HEK293 (cell line): ENCODE data around the gene PATE3.

Source experiments
- CTCF ChIA-PET: fragments of 350-600 bp; formaldehyde crosslinking; extraction: SDS; loops from one replicate; lab custom pipeline; 2021; ENCODE audit warnings: antibody characterized with exemption; lab: Yijun Ruan, JAX
- POLR2A ChIA-PET: fragments of 300-600 bp; formaldehyde crosslinking; extraction: SDS; loops from one replicate; lab custom pipeline; 2020; ENCODE audit warnings: antibody characterized with exemption, inconsistent platforms; lab: Yijun Ruan, JAX
- H3K27ac ChIP-seq: fragments of 200-500 bp; sonication (Bioruptor generic); 2 replicates; pipeline ENCODE4 v1.5.1; 2014; ENCODE audit warnings: low read depth, low read length, control low read depth, inconsistent platforms; ENCODE audit errors: extremely low read depth
- H3K36me3 ChIP-seq, 2 experiments: fragments of 200-500 bp in 1 of 2; sonication (Bioruptor generic) in 1 of 2; 1 replicate in 1 of 2; 2 replicates in 1 of 2; pipeline ENCODE4 v1.5.1; 2014 to 2017; ENCODE audit warnings: inconsistent platforms in 2 of 2, low read length in 2 of 2; ENCODE audit not compliant: control insufficient read depth in 2 of 2, insufficient read depth in 1 of 2
- H3K4me1 ChIP-seq: fragments of 200-500 bp; sonication (Bioruptor generic); 2 replicates; pipeline ENCODE4 v1.5.1; 2014; ENCODE audit warnings: mild to moderate bottlenecking, low read length, inconsistent platforms; ENCODE audit not compliant: control insufficient read depth, insufficient read depth
- H3K4me3 ChIP-seq: 2 replicates; pipeline ENCODE4 v1.5.1; 2011; ENCODE audit warnings: low read depth, mild to moderate bottlenecking, control low read depth, low read length, moderate library complexity
- H3K9me3 ChIP-seq: fragments of 200-500 bp; sonication (Bioruptor generic); 2 replicates; pipeline ENCODE4 v1.5.1; 2014; ENCODE audit warnings: low read depth, low read length, inconsistent platforms; ENCODE audit not compliant: control insufficient read depth, insufficient read depth
- EGR2 ChIP-seq: fragments of 450-650 bp; formaldehyde crosslinking; IDR thresholded peaks from 2 replicates; pipeline ENCODE4 v1.5.1; 2016; ENCODE audit warnings: low read depth, missing biosample characterization, missing genetic modification characterization
- HOXC10 ChIP-seq: sonication (generic); formaldehyde crosslinking; IDR thresholded peaks from 2 replicates; pipeline ENCODE4 v1.8.1; 2023; ENCODE audit warnings: mild to moderate bottlenecking, missing genetic modification reagents
- KLF8 ChIP-seq: fragments of 450-650 bp; formaldehyde crosslinking; IDR thresholded peaks from 2 replicates; pipeline ENCODE4 v1.5.1; 2016; ENCODE audit warnings: missing biosample characterization, missing genetic modification characterization
- MZF1 ChIP-seq: fragments of 450-650 bp; formaldehyde crosslinking; IDR thresholded peaks from 2 replicates; pipeline ENCODE4 v1.5.1; 2017; ENCODE audit warnings: missing biosample characterization, missing genetic modification characterization, borderline replicate concordance
- SCRT2 ChIP-seq: fragments of 450-650 bp; formaldehyde crosslinking; IDR thresholded peaks from 2 replicates; pipeline ENCODE4 v1.5.1; 2016; ENCODE audit warnings: missing biosample characterization, missing genetic modification characterization
- TRIM28 ChIP-seq: IDR thresholded peaks from 2 replicates; pipeline ENCODE4 v1.6.1; 2011; ENCODE audit warnings: low read length, control low read depth, borderline replicate concordance
- ZBTB1 ChIP-seq: fragments of 450-650 bp; formaldehyde crosslinking; IDR thresholded peaks from 2 replicates; pipeline ENCODE4 v1.5.1; 2016; ENCODE audit warnings: missing biosample characterization, missing genetic modification characterization
- ZFP3 ChIP-seq: fragments of 450-650 bp; formaldehyde crosslinking; IDR thresholded peaks from 2 replicates; pipeline ENCODE4 v1.5.1; 2016; ENCODE audit warnings: low read depth, missing biosample characterization, missing genetic modification characterization
- ZFP41 ChIP-seq: fragments of 450-650 bp; formaldehyde crosslinking; IDR thresholded peaks from 2 replicates; pipeline ENCODE4 v1.5.1; 2016; ENCODE audit warnings: missing biosample characterization, missing genetic modification characterization, borderline replicate concordance
- ZNF155 ChIP-seq: fragments of 450-650 bp; formaldehyde crosslinking; IDR thresholded peaks from 2 replicates; pipeline ENCODE4 v1.5.1; 2016; ENCODE audit warnings: missing biosample characterization, missing genetic modification characterization
- ZNF169 ChIP-seq: fragments of 450-650 bp; formaldehyde crosslinking; IDR thresholded peaks from 2 replicates; pipeline ENCODE4 v1.5.1; 2016; ENCODE audit warnings: missing biosample characterization, missing genetic modification characterization
- ZNF221 ChIP-seq: fragments of 450-650 bp; formaldehyde crosslinking; IDR thresholded peaks from 2 replicates; pipeline ENCODE4 v1.5.1; 2017; ENCODE audit warnings: missing biosample characterization, missing genetic modification characterization, borderline replicate concordance
- ZNF37A ChIP-seq: fragments of 450-650 bp; IDR thresholded peaks from 2 replicates; pipeline ENCODE4 v1.5.1; 2018; ENCODE audit warnings: missing biosample characterization, missing genetic modification characterization
- ZNF426 ChIP-seq: fragments of 450-650 bp; formaldehyde crosslinking; IDR thresholded peaks from 2 replicates; pipeline ENCODE4 v1.5.1; 2017; ENCODE audit warnings: missing biosample characterization, missing genetic modification characterization, mild to moderate bottlenecking, inconsistent platforms, moderate library complexity
- ZNF514 ChIP-seq: fragments of 450-650 bp; formaldehyde crosslinking; IDR thresholded peaks from 2 replicates; pipeline ENCODE4 v1.5.1; 2016; ENCODE audit warnings: missing biosample characterization, missing genetic modification characterization
- ZNF624 ChIP-seq: fragments of 450-650 bp; formaldehyde crosslinking; IDR thresholded peaks from 2 replicates; pipeline ENCODE4 v1.5.1; 2017; ENCODE audit warnings: missing biosample characterization, missing genetic modification characterization
- ZNF629 ChIP-seq: fragments of 450-650 bp; formaldehyde crosslinking; IDR thresholded peaks from 2 replicates; pipeline ENCODE4 v1.5.1; 2017; ENCODE audit warnings: missing biosample characterization, missing genetic modification characterization
- ZNF654 ChIP-seq: fragments of 450-650 bp; formaldehyde crosslinking; IDR thresholded peaks from 2 replicates; pipeline ENCODE4 v1.5.1; 2016; ENCODE audit warnings: low read depth, missing biosample characterization, missing genetic modification characterization
- ZNF677 ChIP-seq: fragments of 450-650 bp; IDR thresholded peaks from 2 replicates; pipeline ENCODE4 v1.5.0; 2018; ENCODE audit warnings: missing biosample characterization, mild to moderate bottlenecking, missing genetic modification characterization, moderate library complexity
- ZNF777 ChIP-seq: fragments of 450-650 bp; formaldehyde crosslinking; IDR thresholded peaks from 2 replicates; pipeline ENCODE4 v1.5.1; 2017; ENCODE audit warnings: missing biosample characterization, missing genetic modification characterization, borderline replicate concordance
- TF ChIP-seq, protein P1 (sequence below): fragments of 450-650 bp; formaldehyde crosslinking; IDR thresholded peaks from 2 replicates; pipeline ENCODE4 v1.5.1; 2016; ENCODE audit warnings: missing biosample characterization, missing genetic modification characterization
- TF ChIP-seq, protein P2 (sequence below): fragments of 450-650 bp; formaldehyde crosslinking; IDR thresholded peaks from 2 replicates; pipeline ENCODE4 v1.5.0; 2017; ENCODE audit warnings: missing biosample characterization, missing genetic modification characterization, borderline replicate concordance
- TF ChIP-seq, protein P3 (sequence below): fragments of 450-650 bp; formaldehyde crosslinking; IDR thresholded peaks from 2 replicates; pipeline ENCODE4; 2016; ENCODE audit warnings: missing biosample characterization, missing genetic modification characterization
- TF ChIP-seq, protein P4 (sequence below): fragments of 450-650 bp; formaldehyde crosslinking; IDR thresholded peaks from 2 replicates; pipeline ENCODE4 v1.5.1; 2016; ENCODE audit warnings: missing biosample characterization, missing genetic modification characterization, borderline replicate concordance
- TF ChIP-seq, protein P5 (sequence below): fragments of 450-650 bp; formaldehyde crosslinking; IDR thresholded peaks from 2 replicates; pipeline ENCODE4 v1.5.1; 2016; ENCODE audit warnings: missing biosample characterization, missing genetic modification characterization, borderline replicate concordance

PATE3 gene, protein sequence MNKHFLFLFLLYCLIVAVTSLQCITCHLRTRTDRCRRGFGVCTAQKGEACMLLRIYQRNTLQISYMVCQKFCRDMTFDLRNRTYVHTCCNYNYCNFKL

DNA sequence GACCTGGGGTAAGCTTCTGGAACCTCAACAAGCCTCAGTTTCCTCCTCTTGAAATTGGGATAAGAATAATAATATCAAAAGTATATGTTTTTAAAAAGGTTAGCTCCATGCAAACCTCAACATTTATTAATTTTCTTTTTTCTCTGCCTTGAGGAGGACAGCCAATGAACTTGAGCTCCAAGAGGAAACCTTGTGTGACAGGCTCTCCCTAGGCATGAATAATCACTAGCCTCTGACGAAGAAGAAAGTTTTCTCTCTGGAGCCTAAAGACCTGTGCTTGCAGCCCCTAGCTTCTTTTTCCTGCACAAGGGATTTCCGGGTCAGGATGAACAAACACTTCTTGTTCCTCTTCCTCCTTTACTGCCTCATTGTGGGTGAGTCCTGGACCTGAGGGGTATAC is at the start of gene PATE3:
Gene PATE3, plus strand, starts transcription at position 301 of the 400 bp plus-strand sequence. Its CDS starts 25 bp downstream, at position 326.
- CTCF ChIA-PET = no interaction called here

DNA sequence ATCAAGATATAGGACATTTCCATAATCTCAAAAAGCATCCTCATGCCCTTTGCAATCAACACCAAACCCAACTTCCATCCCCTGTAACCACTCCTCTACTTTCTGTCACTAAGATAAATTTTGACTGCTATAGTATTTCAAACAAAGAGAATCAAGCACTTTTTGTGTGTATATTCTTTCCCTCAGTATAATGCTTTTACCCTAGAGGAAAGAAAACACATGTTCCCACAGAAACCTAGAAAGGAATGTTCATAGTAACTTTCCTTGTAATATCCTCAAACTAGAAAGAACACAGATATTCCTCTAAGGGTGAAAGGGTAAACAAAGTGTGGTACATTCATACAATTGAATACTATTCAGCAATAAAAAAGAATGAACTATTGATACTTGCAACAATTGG is 47.3 kb upstream of the PATE3 start:
- POLR2A ChIA-PET = no interaction called here

More for the DNA sequence above, at the start of gene PATE3:
- H3K27ac ChIP-seq = no peak within 1 kb of the TSS
- H3K9me3 ChIP-seq = no peaks in the 10 kb centered on the region
- TF ChIP-seq ZNF624 (tag by site-specific recombination) (no peak), ZNF221 (no peak), ZFP41 (tag by site-specific recombination) (no peak), HOXC10 (CRISPR knock-in tag) (no peak), KLF8 (tag by site-specific recombination) (no peak), ZNF677 (tag by site-specific recombination) (no peak), ZNF514 (tag by site-specific recombination) (no peak), ZNF37A (tag by site-specific recombination) (no peak), ZNF654 (no peak), ZNF629 (tag by site-specific recombination) (no peak)
- TF ChIP-seq, protein P1, sequence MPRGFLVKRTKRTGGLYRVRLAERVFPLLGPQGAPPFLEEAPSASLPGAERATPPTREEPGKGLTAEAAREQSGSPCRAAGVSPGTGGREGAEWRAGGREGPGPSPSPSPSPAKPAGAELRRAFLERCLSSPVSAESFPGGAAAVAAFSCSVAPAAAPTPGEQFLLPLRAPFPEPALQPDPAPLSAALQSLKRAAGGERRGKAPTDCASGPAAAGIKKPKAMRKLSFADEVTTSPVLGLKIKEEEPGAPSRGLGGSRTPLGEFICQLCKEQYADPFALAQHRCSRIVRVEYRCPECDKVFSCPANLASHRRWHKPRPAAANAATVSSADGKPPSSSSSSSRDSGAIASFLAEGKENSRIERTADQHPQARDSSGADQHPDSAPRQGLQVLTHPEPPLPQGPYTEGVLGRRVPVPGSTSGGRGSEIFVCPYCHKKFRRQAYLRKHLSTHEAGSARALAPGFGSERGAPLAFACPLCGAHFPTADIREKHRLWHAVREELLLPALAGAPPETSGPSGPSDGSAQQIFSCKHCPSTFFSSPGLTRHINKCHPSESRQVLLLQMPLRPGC = no peak
- POLR2A ChIA-PET = no interaction called here
- H3K4me3 ChIP-seq = no peak within 1 kb of the TSS
- H3K4me1 ChIP-seq = no peaks in the 10 kb centered on the region
- no peaks in the 10 kb centered on the region for H3K36me3 ChIP-seq

More for the DNA sequence above, 47.3 kb upstream of the PATE3 start:
- Histone ChIP-seq H3K4me1 (no peaks in the 10 kb centered on the region), H3K27ac (no peak overlapping the region), H3K36me3 (no peaks in the 10 kb centered on the region), H3K9me3 (no peaks in the 10 kb centered on the region), H3K4me3 (no peak overlapping the region)
- CTCF ChIA-PET = interaction anchor here (0.6 kb wide), 1 partner anchor 130 kb away, joined by 4 read pairs; no protein-coding TSS in a partner anchor
- TF ChIP-seq ZFP3 = no peak
- TF ChIP-seq ZNF777 (tag by site-specific recombination) = no peak
- TF ChIP-seq TRIM28 = no peak
- TF ChIP-seq, protein P2, sequence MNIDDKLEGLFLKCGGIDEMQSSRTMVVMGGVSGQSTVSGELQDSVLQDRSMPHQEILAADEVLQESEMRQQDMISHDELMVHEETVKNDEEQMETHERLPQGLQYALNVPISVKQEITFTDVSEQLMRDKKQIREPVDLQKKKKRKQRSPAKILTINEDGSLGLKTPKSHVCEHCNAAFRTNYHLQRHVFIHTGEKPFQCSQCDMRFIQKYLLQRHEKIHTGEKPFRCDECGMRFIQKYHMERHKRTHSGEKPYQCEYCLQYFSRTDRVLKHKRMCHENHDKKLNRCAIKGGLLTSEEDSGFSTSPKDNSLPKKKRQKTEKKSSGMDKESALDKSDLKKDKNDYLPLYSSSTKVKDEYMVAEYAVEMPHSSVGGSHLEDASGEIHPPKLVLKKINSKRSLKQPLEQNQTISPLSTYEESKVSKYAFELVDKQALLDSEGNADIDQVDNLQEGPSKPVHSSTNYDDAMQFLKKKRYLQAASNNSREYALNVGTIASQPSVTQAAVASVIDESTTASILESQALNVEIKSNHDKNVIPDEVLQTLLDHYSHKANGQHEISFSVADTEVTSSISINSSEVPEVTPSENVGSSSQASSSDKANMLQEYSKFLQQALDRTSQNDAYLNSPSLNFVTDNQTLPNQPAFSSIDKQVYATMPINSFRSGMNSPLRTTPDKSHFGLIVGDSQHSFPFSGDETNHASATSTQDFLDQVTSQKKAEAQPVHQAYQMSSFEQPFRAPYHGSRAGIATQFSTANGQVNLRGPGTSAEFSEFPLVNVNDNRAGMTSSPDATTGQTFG = no peak
- no peak for TF ChIP-seq ZNF155 (tag by site-specific recombination)
- no peak for TF ChIP-seq SCRT2 (tag by site-specific recombination)
- TF ChIP-seq ZNF169 (tag by site-specific recombination) = no peak
- TF ChIP-seq, protein P3, sequence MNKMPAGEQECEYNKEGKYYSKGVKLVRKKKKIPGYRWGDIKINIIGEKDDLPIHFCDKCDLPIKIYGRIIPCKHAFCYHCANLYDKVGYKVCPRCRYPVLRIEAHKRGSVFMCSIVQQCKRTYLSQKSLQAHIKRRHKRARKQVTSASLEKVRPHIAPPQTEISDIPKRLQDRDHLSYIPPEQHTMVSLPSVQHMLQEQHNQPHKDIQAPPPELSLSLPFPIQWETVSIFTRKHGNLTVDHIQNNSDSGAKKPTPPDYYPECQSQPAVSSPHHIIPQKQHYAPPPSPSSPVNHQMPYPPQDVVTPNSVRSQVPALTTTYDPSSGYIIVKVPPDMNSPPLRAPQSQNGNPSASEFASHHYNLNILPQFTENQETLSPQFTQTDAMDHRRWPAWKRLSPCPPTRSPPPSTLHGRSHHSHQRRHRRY = no peak
- TF ChIP-seq, protein P4, sequence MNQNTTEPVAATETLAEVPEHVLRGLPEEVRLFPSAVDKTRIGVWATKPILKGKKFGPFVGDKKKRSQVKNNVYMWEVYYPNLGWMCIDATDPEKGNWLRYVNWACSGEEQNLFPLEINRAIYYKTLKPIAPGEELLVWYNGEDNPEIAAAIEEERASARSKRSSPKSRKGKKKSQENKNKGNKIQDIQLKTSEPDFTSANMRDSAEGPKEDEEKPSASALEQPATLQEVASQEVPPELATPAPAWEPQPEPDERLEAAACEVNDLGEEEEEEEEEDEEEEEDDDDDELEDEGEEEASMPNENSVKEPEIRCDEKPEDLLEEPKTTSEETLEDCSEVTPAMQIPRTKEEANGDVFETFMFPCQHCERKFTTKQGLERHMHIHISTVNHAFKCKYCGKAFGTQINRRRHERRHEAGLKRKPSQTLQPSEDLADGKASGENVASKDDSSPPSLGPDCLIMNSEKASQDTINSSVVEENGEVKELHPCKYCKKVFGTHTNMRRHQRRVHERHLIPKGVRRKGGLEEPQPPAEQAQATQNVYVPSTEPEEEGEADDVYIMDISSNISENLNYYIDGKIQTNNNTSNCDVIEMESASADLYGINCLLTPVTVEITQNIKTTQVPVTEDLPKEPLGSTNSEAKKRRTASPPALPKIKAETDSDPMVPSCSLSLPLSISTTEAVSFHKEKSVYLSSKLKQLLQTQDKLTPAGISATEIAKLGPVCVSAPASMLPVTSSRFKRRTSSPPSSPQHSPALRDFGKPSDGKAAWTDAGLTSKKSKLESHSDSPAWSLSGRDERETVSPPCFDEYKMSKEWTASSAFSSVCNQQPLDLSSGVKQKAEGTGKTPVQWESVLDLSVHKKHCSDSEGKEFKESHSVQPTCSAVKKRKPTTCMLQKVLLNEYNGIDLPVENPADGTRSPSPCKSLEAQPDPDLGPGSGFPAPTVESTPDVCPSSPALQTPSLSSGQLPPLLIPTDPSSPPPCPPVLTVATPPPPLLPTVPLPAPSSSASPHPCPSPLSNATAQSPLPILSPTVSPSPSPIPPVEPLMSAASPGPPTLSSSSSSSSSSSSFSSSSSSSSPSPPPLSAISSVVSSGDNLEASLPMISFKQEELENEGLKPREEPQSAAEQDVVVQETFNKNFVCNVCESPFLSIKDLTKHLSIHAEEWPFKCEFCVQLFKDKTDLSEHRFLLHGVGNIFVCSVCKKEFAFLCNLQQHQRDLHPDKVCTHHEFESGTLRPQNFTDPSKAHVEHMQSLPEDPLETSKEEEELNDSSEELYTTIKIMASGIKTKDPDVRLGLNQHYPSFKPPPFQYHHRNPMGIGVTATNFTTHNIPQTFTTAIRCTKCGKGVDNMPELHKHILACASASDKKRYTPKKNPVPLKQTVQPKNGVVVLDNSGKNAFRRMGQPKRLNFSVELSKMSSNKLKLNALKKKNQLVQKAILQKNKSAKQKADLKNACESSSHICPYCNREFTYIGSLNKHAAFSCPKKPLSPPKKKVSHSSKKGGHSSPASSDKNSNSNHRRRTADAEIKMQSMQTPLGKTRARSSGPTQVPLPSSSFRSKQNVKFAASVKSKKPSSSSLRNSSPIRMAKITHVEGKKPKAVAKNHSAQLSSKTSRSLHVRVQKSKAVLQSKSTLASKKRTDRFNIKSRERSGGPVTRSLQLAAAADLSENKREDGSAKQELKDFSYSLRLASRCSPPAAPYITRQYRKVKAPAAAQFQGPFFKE (tag by site-specific recombination) = no peak
- TF ChIP-seq ZBTB1 = no peak
- TF ChIP-seq, protein P5, sequence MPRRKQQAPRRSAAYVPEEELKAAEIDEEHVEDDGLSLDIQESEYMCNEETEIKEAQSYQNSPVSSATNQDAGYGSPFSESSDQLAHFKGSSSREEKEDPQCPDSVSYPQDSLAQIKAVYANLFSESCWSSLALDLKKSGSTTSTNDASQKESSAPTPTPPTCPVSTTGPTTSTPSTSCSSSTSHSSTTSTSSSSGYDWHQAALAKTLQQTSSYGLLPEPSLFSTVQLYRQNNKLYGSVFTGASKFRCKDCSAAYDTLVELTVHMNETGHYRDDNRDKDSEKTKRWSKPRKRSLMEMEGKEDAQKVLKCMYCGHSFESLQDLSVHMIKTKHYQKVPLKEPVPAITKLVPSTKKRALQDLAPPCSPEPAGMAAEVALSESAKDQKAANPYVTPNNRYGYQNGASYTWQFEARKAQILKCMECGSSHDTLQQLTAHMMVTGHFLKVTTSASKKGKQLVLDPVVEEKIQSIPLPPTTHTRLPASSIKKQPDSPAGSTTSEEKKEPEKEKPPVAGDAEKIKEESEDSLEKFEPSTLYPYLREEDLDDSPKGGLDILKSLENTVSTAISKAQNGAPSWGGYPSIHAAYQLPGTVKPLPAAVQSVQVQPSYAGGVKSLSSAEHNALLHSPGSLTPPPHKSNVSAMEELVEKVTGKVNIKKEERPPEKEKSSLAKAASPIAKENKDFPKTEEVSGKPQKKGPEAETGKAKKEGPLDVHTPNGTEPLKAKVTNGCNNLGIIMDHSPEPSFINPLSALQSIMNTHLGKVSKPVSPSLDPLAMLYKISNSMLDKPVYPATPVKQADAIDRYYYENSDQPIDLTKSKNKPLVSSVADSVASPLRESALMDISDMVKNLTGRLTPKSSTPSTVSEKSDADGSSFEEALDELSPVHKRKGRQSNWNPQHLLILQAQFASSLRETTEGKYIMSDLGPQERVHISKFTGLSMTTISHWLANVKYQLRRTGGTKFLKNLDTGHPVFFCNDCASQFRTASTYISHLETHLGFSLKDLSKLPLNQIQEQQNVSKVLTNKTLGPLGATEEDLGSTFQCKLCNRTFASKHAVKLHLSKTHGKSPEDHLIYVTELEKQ (tag by site-specific recombination) = no peak
- no peak for TF ChIP-seq EGR2
- no peak for TF ChIP-seq ZNF426 (tag by site-specific recombination)
- no peak for TF ChIP-seq MZF1 (tag by site-specific recombination)
